Thyroid gland (tissue), 4 donors: ENCODE results near the gene WFDC6. TPM values are rescaled to one million over a fixed set of nuclear protein-coding genes. Genes with fewer than 3 reads are reported as not detected.

Source experiments
- DNase-seq, 2 donors: peaks; one replicate each; pipeline ENCODE4 v3.0.0-alpha.2; 2019
- H3K27ac ChIP-seq, 3 donors: fragments of 200-600 bp; sonication (generic); 1 replicate in 2 of 3; 2 replicates in 1 of 3; pipeline ENCODE4 v1.5.1; 2016 to 2019; ENCODE audit warnings: mild to moderate bottlenecking in 1 of 3, moderate library complexity in 1 of 3
- H3K27me3 ChIP-seq: fragments of 200-600 bp; sonication (generic); one replicate; pipeline ENCODE4 v1.5.1; 2019
- H3K36me3 ChIP-seq, 2 donors: fragments of 200-600 bp; sonication (generic); one replicate each; pipeline ENCODE4 v1.5.1; 2016 to 2019
- H3K4me1 ChIP-seq, 2 donors: fragments of 200-600 bp; sonication (generic); one replicate each; pipeline ENCODE4 v1.5.1; 2017 to 2019
- H3K4me3 ChIP-seq, 3 donors: fragments of 200-600 bp; sonication (generic); replicated peaks in 1 of 3; 1 replicate in 2 of 3; 2 replicates in 1 of 3; pipeline ENCODE4 v1.5.1; 2016; ENCODE audit warnings: mild to moderate bottlenecking in 1 of 3
- H3K9me3 ChIP-seq: fragments of 200-600 bp; sonication (generic); one replicate; pipeline ENCODE4 v1.5.1; 2017
- POLR2A ChIP-seq, 2 donors: fragments of 450-650 bp; IDR thresholded peaks; one replicate each; pipeline ENCODE4 v1.6.1; 2017; ENCODE audit warnings: antibody characterized with exemption in 2 of 2, mild to moderate bottlenecking in 2 of 2, moderate library complexity in 1 of 2
- whole genome bisulfite sequencing, 2 donors: methylation state at CpG; one replicate each; pipeline ENCODE4 v1.1.5; 2017; 5-methylcytosine and 5-hydroxymethylcytosine counted together
- intact Hi-C: fragments of 100-400 bp; cut with DNase I; formaldehyde crosslinking; loops from one replicate; pipeline ENCODE4 v1.15.1; 2023
- small RNA-seq: library from RNA; depleted of rRNA; stranded (forward); fragments of <200 nt; gene quantifications from one replicate; pipeline ENCODE3, GENCODE V24; 2016
- total RNA-seq, 4 donors: library from RNA; depleted of rRNA; stranded (reverse); fragments of >200 nt; gene quantifications; one replicate each; pipeline ENCODE4 v1.2.3, GENCODE V29; 2016
- TF ChIP-seq, protein P1 (sequence below), 6 experiments: fragments of 200-600 bp in 3 of 6; fragments of 450-650 bp in 3 of 6; sonication (generic) in 3 of 6; IDR thresholded peaks; one replicate each; pipeline ENCODE4 v1.5.1; 2016 to 2019; ENCODE audit warnings: antibody characterized with exemption in 6 of 6, mild to moderate bottlenecking in 2 of 6, inconsistent platforms in 1 of 6, moderate library complexity in 1 of 6

WFDC6 gene
- total RNA-seq, 4 donors from 2014 or later: not detected

DNA sequence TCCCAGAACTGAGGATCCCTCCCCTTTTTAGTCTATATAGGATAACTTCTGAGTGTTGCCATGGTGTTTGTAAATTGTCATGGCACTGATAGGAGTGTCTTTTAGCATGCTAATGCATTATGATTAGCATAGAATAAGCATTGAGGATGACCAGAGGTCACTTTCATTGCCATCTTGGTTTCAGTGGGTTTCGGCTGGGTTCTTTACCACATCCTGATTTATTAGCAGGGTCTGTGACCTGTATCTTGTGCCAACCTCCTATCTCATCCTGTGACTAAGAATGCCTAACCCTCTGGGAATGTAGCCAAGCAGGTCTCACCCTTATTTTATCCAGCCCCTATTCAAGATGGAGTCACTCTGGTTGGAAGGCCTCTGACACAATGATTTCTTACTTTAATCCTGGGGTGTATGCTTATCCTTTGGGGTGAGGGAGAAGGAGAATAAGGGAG lies 50.2 kb downstream of the WFDC6 start:
- TF ChIP-seq, protein P1, sequence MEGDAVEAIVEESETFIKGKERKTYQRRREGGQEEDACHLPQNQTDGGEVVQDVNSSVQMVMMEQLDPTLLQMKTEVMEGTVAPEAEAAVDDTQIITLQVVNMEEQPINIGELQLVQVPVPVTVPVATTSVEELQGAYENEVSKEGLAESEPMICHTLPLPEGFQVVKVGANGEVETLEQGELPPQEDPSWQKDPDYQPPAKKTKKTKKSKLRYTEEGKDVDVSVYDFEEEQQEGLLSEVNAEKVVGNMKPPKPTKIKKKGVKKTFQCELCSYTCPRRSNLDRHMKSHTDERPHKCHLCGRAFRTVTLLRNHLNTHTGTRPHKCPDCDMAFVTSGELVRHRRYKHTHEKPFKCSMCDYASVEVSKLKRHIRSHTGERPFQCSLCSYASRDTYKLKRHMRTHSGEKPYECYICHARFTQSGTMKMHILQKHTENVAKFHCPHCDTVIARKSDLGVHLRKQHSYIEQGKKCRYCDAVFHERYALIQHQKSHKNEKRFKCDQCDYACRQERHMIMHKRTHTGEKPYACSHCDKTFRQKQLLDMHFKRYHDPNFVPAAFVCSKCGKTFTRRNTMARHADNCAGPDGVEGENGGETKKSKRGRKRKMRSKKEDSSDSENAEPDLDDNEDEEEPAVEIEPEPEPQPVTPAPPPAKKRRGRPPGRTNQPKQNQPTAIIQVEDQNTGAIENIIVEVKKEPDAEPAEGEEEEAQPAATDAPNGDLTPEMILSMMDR (IDR thresholded peaks at IDR 0.05): no peak
- no peak for TF ChIP-seq POLR2A (IDR thresholded peaks at IDR 0.05)
- intact Hi-C loops: no loop called here
- DNase-seq: no peak

DNA sequence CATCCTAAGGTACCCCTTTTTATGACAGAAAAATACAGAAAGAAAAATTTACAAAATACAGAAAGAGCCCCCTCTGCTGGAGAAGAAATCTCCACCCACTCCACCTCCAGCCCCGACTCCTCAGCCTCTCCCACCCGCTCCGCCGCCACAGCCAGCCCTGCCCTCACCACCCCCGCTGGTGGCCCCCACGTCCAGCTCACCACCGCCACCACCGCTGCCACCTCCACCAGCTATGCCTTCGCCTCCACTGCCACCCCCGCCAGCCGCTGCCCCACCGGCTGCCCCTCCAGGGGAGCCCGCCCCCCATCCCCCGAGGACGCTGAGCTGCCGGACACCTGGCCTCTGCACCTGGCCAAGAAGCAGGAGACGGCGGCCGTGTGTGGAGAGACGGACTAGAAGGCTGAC lies 52.0 kb downstream of the WFDC6 start:
- H3K4me3 ChIP-seq: no peak overlapping the region
- 10 to 14% methylated on average over 13 to 16 of the region's 20 CpGs for WGBS, 2 donors
- peak; percentile 21 to 31 for DNase-seq

More for the DNA sequence above, 50.2 kb downstream of the WFDC6 start:
- H3K9me3 ChIP-seq: no peaks in the 10 kb centered on the region
- no peaks in the 10 kb centered on the region for H3K27me3 ChIP-seq
- WGBS, 2 donors: 87 to 94% methylated on average over 1 of the region's 1 CpG
- no peak overlapping the region for H3K27ac ChIP-seq
- H3K4me1 ChIP-seq: no peaks in the 10 kb centered on the region
- no peak overlapping the region for H3K4me3 ChIP-seq
- no peaks in the 10 kb centered on the region for H3K36me3 ChIP-seq

GRCh38 chr20:45485388-45485787 lies 53.9 kb downstream of the WFDC6 start:
- Histone ChIP-seq H3K27me3 (no peaks in the 10 kb centered on the region), H3K4me1 (no peaks in the 10 kb centered on the region), H3K36me3 (no peaks in the 10 kb centered on the region), H3K9me3 (no peaks in the 10 kb centered on the region), H3K27ac (no peak overlapping the region), H3K4me3 (no peak overlapping the region)
- intact Hi-C loops: no loop called here
- 85 to 88% methylated on average over 4 of the region's 4 CpGs for WGBS, 2 donors
- TF ChIP-seq, protein P1 (IDR thresholded peaks at IDR 0.05): no peak
- TF ChIP-seq POLR2A (IDR thresholded peaks at IDR 0.05): no peak
- DNase-seq: no peak

More for the DNA sequence above, 52.0 kb downstream of the WFDC6 start:
- TF ChIP-seq, protein P1 (IDR thresholded peaks at IDR 0.05): peak in 4 of 6 experiments; percentile 10 to 53 (median 33)
- TF ChIP-seq POLR2A (IDR thresholded peaks at IDR 0.05): no peak
- no peaks in the 10 kb centered on the region for H3K9me3 ChIP-seq
- H3K27ac ChIP-seq: no peak overlapping the region
- no peaks in the 10 kb centered on the region for H3K4me1 ChIP-seq
- H3K36me3 ChIP-seq: no peaks in the 10 kb centered on the region
- H3K27me3 ChIP-seq: no peaks in the 10 kb centered on the region
- intact Hi-C loops: no loop called here

GRCh38 chr20:45484676-45485075 lies 54.6 kb downstream of the WFDC6 start:
- Histone ChIP-seq H3K27ac (no peak overlapping the region), H3K36me3 (no peaks in the 10 kb centered on the region), H3K9me3 (no peaks in the 10 kb centered on the region), H3K4me3 (no peak overlapping the region), H3K4me1 (no peaks in the 10 kb centered on the region), H3K27me3 (no peaks in the 10 kb centered on the region)
- TF ChIP-seq, protein P1 (IDR thresholded peaks at IDR 0.05): no peak
- TF ChIP-seq POLR2A (IDR thresholded peaks at IDR 0.05): no peak
- intact Hi-C loops: no loop called here
- WGBS, 2 donors: 62 to 67% methylated on average over 6 of the region's 6 CpGs
- no peak for DNase-seq

Small RNAs within 50 kb of the gene (small RNA-seq; reads per million reads assigned to genes)
- gene AL031663.1 (not detected), gene HSPD1P21 (not detected), gene RNA5SP485 (not detected)

Other genes starting within 250 kb of the WFDC6 start
- gene RBPJL, start 232.6 kb downstream of the WFDC6 start, total RNA-seq: not detected
- gene MATN4, start 231.2 kb downstream of the WFDC6 start, total RNA-seq: 1 to 10 TPM in 1 of 4 donors, not detected in 3; 1.2 TPM
- 100 to 1,000 TPM in 1 of 4 donors, 10 to 100 TPM in 3; 35.5 to 101 (median 63.3) TPM for gene SDC4, start 191.1 kb downstream of the WFDC6 start, total RNA-seq
- 10 to 100 TPM; 52.7 to 86.1 (median 76.6) TPM for gene SYS1, start 176.3 kb downstream of the WFDC6 start, total RNA-seq
- gene TP53TG5, start 161.2 kb downstream of the WFDC6 start, total RNA-seq: not detected
- gene DBNDD2, start 131.2 kb downstream of the WFDC6 start, total RNA-seq: 10 to 100 TPM; 12.1 to 47.4 (median 20.9) TPM
- gene PIGT, start 123.3 kb downstream of the WFDC6 start, total RNA-seq: 100 to 1,000 TPM in 3 of 4 donors, 10 to 100 TPM in 1; 85.0 to 122 (median 114) TPM
- 100 to 1,000 TPM; 109 to 163 (median 131) TPM for gene WFDC2, start 69.7 kb downstream of the WFDC6 start, total RNA-seq
- not detected for gene SPINT3, start 23.9 kb downstream of the WFDC6 start, total RNA-seq
- 1 to 10 TPM in 3 of 4 donors, under 1 TPM in 1; 0.45 to 4.2 (median 1.7) TPM for gene EPPIN, start 7.9 kb upstream of the WFDC6 start, total RNA-seq
- gene WFDC8, start 39.8 kb upstream of the WFDC6 start, total RNA-seq: 1 to 10 TPM in 1 of 4 donors, under 1 TPM in 1, not detected in 2; 0.78 to 1.3 TPM
- not detected for gene WFDC10A, start 90.3 kb upstream of the WFDC6 start, total RNA-seq
- not detected for gene WFDC9, start 91.8 kb upstream of the WFDC6 start, total RNA-seq
- gene WFDC11, start 130.8 kb upstream of the WFDC6 start, total RNA-seq: not detected
- not detected for gene WFDC13, start 162.6 kb upstream of the WFDC6 start, total RNA-seq
- gene WFDC10B, start 165.5 kb upstream of the WFDC6 start, total RNA-seq: not detected
- not detected for gene SPINT4, start 182.9 kb upstream of the WFDC6 start, total RNA-seq